HUES48 (cell line): ENCODE measurements around the gene DLG2.

Experiments used
- H3K27ac ChIP-seq: one replicate; pipeline ENCODE4 v1.7.0; 2013; ENCODE audit warnings: low read depth, low read length, inconsistent platforms
- H3K27me3 ChIP-seq: 2 replicates; pipeline ENCODE4 v1.6.1; 2013; ENCODE audit warnings: mild to moderate bottlenecking, low read length; ENCODE audit not compliant: control insufficient read depth, insufficient read depth
- H3K36me3 ChIP-seq: 2 replicates; pipeline ENCODE4 v1.6.1; 2013; ENCODE audit warnings: low read length; ENCODE audit not compliant: control insufficient read depth, insufficient read depth
- H3K4me1 ChIP-seq: 2 replicates; pipeline ENCODE4 v1.6.1; 2013; ENCODE audit warnings: mild to moderate bottlenecking, low read length; ENCODE audit not compliant: control insufficient read depth, insufficient read depth
- H3K4me3 ChIP-seq: 2 replicates; pipeline ENCODE4 v1.5.1; 2013; ENCODE audit warnings: mild to moderate bottlenecking, low read depth, low read length
- H3K9ac ChIP-seq: 2 replicates; pipeline ENCODE4 v1.6.1; 2013; ENCODE audit warnings: mild to moderate bottlenecking, low read depth, low read length, moderate library complexity
- H3K9me3 ChIP-seq: 2 replicates; pipeline ENCODE4 v1.6.1; 2013; ENCODE audit warnings: low read length; ENCODE audit not compliant: control insufficient read depth, insufficient read depth

DLG2 gene

DNA sequence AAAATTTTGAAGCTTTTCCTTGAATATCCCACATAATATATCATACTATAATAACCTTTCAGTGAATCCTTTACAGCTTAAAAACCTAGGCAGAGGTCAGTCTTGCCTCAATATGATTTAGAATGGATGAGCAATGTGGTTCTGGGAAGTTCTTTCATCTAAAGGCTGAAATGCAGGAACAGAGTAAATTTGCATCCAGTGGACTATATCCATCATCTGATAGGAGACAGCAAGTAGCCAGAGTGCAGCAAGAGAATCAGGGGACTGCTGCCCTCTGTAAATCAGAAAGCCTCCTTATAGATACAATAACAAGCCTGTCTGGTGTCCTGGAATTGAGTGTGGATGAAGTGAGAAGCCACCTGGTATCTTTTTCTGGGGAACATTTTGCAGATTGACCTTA is 1592.7 kb downstream of the DLG2 start:
- no peaks in the 10 kb centered on the region for H3K9me3 ChIP-seq
- no peaks in the 10 kb centered on the region for H3K27me3 ChIP-seq
- H3K4me1 ChIP-seq: no peaks in the 10 kb centered on the region
- H3K9ac ChIP-seq: no peak overlapping the region
- H3K27ac ChIP-seq: no peak overlapping the region
- H3K36me3 ChIP-seq: no peaks in the 10 kb centered on the region
- H3K4me3 ChIP-seq: no peak overlapping the region

DNA sequence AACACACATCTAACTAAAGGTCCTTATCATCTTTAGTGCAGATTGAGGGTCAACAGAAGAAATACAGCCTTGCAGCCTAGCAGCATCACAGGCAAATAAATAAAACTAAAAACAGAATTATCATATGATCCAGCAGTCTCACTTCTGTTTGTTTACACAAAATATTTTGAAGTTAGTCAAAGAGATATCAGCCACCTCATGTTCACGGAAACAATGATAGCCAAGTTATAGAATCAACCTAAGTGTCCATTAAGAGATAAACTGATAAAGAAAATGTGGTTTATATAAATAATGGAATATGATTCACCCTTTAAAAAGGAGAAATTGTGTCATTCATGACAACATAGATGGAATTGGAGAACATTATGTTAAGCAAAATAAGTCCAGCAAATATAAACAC is 1602.9 kb downstream of the DLG2 start:
- Histone ChIP-seq H3K27ac (no peak overlapping the region), H3K4me3 (no peak overlapping the region), H3K27me3 (no peaks in the 10 kb centered on the region), H3K9ac (no peak overlapping the region), H3K4me1 (peaks cover 14% of the 10 kb centered on the region), H3K9me3 (no peaks in the 10 kb centered on the region), H3K36me3 (no peaks in the 10 kb centered on the region)

DNA sequence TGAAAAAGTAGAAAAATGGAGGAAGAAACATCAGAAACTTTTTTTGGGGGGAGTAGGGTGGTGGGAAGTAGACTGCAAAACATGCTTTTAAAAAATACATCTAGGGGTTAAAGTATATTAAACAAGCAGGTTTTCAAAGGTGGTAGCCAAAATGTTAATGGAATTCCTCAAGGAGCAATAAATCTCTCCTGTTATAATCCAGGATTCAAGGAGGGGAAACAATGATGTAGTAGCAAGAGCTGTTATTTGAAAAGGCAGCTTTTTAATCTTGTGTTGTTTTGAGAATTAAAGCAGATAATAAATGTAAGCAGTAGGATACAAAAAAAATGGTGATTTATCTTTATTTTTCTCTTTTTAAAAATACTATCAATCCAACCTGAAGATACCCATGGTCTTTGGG is 1604.4 kb downstream of the DLG2 start:
- Histone ChIP-seq H3K36me3 (no peaks in the 10 kb centered on the region), H3K9me3 (no peaks in the 10 kb centered on the region), H3K27ac (peak overlapping the region; percentile 77), H3K4me1 (peaks cover 14% of the 10 kb centered on the region), H3K27me3 (no peaks in the 10 kb centered on the region), H3K4me3 (no peak overlapping the region), H3K9ac (no peak overlapping the region)

DNA sequence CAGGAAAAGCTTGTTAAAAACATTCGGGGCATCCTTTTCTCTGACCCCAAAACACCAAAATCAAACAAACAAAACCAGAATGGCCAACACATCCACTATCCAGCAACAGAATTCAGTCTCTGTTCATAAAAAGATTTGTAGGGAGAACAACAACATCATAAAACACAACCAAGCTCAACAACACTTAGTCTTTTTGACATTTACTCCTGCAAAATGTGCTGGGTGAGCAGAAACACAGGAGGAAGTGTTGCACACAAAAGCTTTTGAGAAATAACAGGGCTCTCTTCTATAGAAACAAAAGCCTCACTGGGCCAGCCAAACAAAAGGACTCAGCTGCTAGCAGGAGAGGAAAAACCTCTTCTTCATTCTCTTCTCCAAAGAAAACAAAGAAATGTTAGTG is 1604.9 kb downstream of the DLG2 start:
- Histone ChIP-seq H3K36me3 (no peaks in the 10 kb centered on the region), H3K27me3 (no peaks in the 10 kb centered on the region), H3K4me1 (peaks cover 14% of the 10 kb centered on the region), H3K27ac (peak overlapping the region; percentile 77), H3K9ac (no peak overlapping the region), H3K4me3 (no peak overlapping the region), H3K9me3 (no peaks in the 10 kb centered on the region)

DNA sequence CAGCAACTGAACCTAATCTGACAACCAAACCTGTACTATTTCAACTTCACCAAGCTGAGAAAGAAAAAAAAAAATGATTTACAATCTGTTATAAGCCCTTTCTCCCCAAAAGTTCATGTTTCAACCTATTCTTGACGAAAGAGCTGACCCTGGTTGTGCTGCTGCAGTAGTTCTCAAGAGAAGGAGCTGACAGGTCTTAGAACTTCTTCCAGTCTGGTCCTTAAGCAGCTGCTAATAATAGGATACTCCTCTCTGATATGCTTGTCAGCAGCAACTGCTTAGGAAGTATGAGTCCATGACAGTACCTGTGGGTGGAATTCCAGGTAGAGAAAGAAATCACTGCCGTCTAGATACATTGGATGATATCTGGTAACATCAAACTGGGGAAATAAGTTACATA is 1605.9 kb downstream of the DLG2 start:
- Histone ChIP-seq H3K4me1 (peaks cover 14% of the 10 kb centered on the region), H3K9ac (no peak overlapping the region), H3K9me3 (no peaks in the 10 kb centered on the region), H3K27ac (peak overlapping the region; percentile 77), H3K4me3 (no peak overlapping the region), H3K27me3 (no peaks in the 10 kb centered on the region), H3K36me3 (no peaks in the 10 kb centered on the region)

DNA sequence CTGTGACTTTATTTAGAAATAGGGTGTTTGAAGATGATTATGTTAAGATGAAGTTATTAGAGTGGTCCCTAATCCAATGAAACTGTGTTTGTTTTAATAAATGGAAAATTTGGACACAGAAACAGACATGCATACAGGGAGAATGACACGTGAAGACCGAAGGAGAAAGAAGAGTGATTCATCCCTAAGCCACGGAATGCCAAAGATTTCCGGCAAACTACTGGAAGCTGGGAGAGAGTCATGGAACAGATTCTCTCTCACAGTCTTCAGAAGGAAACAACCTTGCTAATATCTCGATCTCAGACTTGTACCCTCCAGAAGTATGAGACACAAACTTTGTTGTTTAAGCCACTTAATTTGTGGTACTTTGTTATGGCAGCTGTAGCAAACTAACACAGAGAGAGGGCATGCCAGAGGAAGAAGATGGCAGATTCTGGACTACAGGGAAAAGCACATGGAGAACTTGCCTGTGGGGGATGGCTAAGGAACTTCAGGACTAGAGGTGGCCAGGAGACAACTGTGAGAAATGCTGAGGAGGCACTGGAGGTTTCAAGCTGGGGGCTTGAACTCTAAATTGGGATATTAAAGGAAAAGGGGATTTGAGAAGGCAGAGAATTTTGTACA is 1607.5 kb downstream of the DLG2 start:
- Histone ChIP-seq H3K27ac (no peak overlapping the region), H3K4me1 (peaks cover 14% of the 10 kb centered on the region), H3K9me3 (no peaks in the 10 kb centered on the region), H3K36me3 (no peaks in the 10 kb centered on the region), H3K4me3 (no peak overlapping the region), H3K27me3 (no peaks in the 10 kb centered on the region), H3K9ac (no peak overlapping the region)

DNA sequence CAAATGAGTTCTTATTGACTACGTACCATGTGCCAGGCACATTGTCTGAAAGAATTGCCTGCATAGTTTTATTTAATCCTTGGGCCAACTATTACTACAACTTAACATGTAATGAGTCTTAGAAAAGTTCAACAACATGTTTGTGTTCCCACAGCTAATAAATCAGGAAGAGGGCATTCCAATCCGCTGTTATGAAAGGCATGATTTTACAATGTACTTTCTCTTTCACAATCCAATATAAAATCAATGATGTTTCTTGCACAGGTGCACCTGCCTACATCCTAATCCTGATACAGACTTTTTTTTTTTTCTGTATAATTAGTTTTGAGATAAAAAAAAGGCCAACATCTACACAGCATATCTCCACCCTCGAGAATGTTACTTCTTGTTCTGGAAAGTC is 1612.6 kb downstream of the DLG2 start:
- Histone ChIP-seq H3K4me1 (no peaks in the 10 kb centered on the region), H3K36me3 (no peaks in the 10 kb centered on the region), H3K27ac (no peak overlapping the region), H3K9ac (no peak overlapping the region), H3K9me3 (no peaks in the 10 kb centered on the region), H3K27me3 (no peaks in the 10 kb centered on the region), H3K4me3 (no peak overlapping the region)

DNA sequence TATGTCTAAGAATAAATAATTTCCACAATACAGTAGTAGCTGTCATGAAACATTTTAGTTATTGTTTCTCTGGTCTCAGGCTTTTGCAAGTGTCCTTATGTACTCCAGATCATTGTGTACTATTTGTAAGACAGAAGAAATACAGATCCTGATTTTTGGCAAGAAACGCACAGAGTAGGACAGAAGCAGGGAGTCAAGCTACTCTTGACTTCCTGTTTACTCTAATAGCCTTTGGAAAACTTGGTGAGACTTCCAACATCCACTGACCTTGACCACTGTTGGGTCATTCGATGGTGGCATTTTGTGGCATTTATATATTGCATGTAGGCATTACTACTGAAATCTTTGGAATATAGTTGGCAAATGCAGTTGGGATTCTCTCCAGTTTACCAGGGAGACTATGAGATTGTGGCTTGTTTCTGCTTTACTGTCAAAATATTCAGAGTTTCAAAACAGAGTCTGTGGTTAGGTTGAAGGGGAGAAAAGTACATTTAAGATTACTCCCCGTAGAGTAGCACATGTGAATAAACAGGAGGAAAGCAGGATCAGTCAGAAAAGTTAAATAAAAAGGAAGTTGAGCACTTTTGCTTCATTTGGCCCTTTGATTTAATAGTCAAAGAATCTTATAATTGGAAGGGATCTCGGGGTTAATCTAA is 1614.8 kb downstream of the DLG2 start:
- no peaks in the 10 kb centered on the region for H3K36me3 ChIP-seq
- H3K27ac ChIP-seq: no peak overlapping the region
- H3K27me3 ChIP-seq: no peaks in the 10 kb centered on the region
- no peak overlapping the region for H3K9ac ChIP-seq
- no peaks in the 10 kb centered on the region for H3K9me3 ChIP-seq
- H3K4me1 ChIP-seq: no peaks in the 10 kb centered on the region
- no peak overlapping the region for H3K4me3 ChIP-seq

DNA sequence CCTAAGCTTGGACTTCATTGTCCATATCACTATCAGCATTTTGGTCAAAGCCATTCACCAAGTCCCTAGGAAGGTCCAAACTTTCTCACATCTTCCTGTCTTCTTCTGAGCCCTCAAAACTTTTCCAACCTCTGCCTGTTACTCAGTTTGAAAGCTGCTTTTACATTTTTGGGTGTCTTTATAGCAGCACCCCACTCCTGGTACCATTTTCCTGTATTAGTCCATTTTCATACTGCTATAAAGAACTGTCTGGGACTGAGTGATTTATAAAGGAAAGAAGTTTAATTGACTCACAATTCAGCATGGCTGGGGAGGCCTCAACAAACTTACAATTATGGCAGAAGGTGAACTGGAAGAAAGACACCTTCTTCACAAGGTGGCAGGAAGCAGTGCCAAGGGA is 1624.0 kb downstream of the DLG2 start:
- no peaks in the 10 kb centered on the region for H3K27me3 ChIP-seq
- H3K4me1 ChIP-seq: no peaks in the 10 kb centered on the region
- H3K9me3 ChIP-seq: peaks cover 26% of the 10 kb centered on the region
- no peak overlapping the region for H3K4me3 ChIP-seq
- no peak overlapping the region for H3K9ac ChIP-seq
- H3K36me3 ChIP-seq: no peaks in the 10 kb centered on the region
- H3K27ac ChIP-seq: no peak overlapping the region

DNA sequence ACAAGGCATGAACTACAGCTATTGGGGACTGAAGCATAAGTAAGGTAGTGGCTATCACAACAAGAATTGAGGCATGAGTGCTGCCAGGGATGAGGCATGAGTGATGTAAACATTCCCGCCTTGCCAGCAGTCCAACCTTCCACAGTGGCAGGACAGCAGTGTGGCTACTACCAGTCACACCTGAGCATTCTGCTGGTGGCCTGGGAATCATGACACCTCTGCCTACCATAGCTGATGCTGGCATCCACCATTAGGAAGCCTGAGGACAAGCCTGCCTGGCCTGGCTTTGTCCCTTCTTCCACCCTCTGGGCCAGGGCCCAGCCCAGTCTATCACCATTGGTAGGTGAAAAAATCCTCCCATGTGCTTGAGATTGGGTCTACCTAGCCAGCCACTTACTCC is 1628.2 kb downstream of the DLG2 start:
- peaks cover 26% of the 10 kb centered on the region for H3K9me3 ChIP-seq
- no peaks in the 10 kb centered on the region for H3K36me3 ChIP-seq
- no peak overlapping the region for H3K4me3 ChIP-seq
- H3K27me3 ChIP-seq: no peaks in the 10 kb centered on the region
- H3K4me1 ChIP-seq: no peaks in the 10 kb centered on the region
- H3K27ac ChIP-seq: no peak overlapping the region
- no peak overlapping the region for H3K9ac ChIP-seq

DNA sequence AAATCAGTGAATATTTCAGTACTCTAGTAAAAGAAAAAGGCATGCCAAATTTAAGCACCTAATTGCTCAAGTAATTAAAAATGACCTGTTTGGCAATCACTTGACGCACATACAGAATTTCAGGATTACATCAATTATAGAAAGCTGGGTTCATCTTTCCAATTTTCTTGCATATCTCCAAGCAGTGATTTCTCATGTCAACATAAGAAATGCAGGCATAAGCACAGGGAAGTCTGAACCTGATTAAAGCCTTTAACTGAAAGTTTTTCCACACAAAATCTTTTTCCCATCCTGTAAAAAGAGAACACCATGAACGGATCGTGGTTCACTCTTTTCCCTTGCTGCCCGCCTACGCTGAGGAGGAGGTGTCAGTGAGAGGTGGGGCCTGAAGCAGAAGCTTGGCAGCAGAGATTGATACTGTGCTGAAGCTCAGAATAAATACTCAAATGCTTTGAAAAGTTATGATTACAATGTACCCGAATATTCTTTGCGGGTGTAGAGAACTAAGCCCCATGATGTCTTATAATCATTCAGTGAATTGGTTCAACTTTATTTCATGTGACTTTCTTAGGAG is 1636.9 kb downstream of the DLG2 start:
- no peaks in the 10 kb centered on the region for H3K27me3 ChIP-seq
- H3K9me3 ChIP-seq: no peaks in the 10 kb centered on the region
- H3K27ac ChIP-seq: no peak overlapping the region
- no peaks in the 10 kb centered on the region for H3K36me3 ChIP-seq
- no peaks in the 10 kb centered on the region for H3K4me1 ChIP-seq
- H3K9ac ChIP-seq: no peak overlapping the region
- no peak overlapping the region for H3K4me3 ChIP-seq
